HG03575 (cell line): ENCODE data around the gene LSP1.

Experiments used
- ATAC-seq: cut with Tn5 transposase; IDR thresholded peaks from one replicate; pipeline ENCODE4 v1.9.1; 2021; ENCODE audit not compliant: unreplicated experiment, insufficient number of reproducible peaks, low FRiP score; ENCODE audit errors: extremely low read depth

The LSP1 gene

GRCh38 chr11:1858576-1858975 is 5.7 kb downstream of the LSP1 start:
- no peak for ATAC-seq

GRCh38 chr11:1859004-1859403 is 6.1 kb downstream of the LSP1 start:
- ATAC-seq, result no peak

GRCh38 chr11:1860108-1860507 is 7.2 kb downstream of the LSP1 start:
- ATAC-seq, result no peak

- no peak for ATAC-seq
Measured at GRCh38 chr11:1861435-1862411, 8.8 kb downstream of the LSP1 start.

GRCh38 chr11:1862588-1863351 is 9.9 kb downstream of the LSP1 start:
- no peak for ATAC-seq

GRCh38 chr11:1863352-1864216 is 10.7 kb downstream of the LSP1 start:
- no peak for ATAC-seq

GRCh38 chr11:1864231-1864630 is 11.3 kb downstream of the LSP1 start:
- no peak for ATAC-seq

- ATAC-seq, result no peak
Measured at GRCh38 chr11:1864831-1865665, 12.2 kb downstream of the LSP1 start.

GRCh38 chr11:1866226-1866625 is 13.3 kb downstream of the LSP1 start:
- no peak for ATAC-seq

- ATAC-seq, result no peak
Measured at GRCh38 chr11:1866776-1867175, 13.9 kb downstream of the LSP1 start.

GRCh38 chr11:1867381-1867780 is 14.5 kb downstream of the LSP1 start:
- ATAC-seq, result no peak

GRCh38 chr11:1868056-1868635 is 15.3 kb downstream of the LSP1 start:
- no peak for ATAC-seq

GRCh38 chr11:1868636-1869291 is 15.9 kb downstream of the LSP1 start:
- ATAC-seq, result no peak

GRCh38 chr11:1869427-1870325 is 16.8 kb downstream of the LSP1 start:
- no peak for ATAC-seq

- no peak for ATAC-seq
Measured at GRCh38 chr11:1870326-1870696, 17.4 kb downstream of the LSP1 start.

- no peak for ATAC-seq
Measured at GRCh38 chr11:1870721-1871466, 18.0 kb downstream of the LSP1 start.
